OCI-LY1 (cell line): ENCODE measurements around the gene PFN3.
A peak's percentile ranks its signal among the peaks of the same experiment; 100 is the strongest.

Experiments used
- H2AFZ ChIP-seq: fragments of 200-600 bp; sonication (generic), shearing (Covaris generic); 2 replicates; pipeline ENCODE4 v1.6.0; 2014; ENCODE audit warnings: antibody characterized with exemption, mild to moderate bottlenecking, low read length
- H3F3A ChIP-seq: fragments of 200-600 bp; sonication (generic), shearing (Covaris generic); 2 replicates; pipeline ENCODE4 v1.6.0; 2014; ENCODE audit warnings: mild to moderate bottlenecking, antibody characterized with exemption, low read length, moderate library complexity; ENCODE audit not compliant: insufficient read depth
- H3K27ac ChIP-seq: fragments of 200-600 bp; sonication (generic); 2 replicates; pipeline ENCODE4 v1.5.1; 2014; ENCODE audit warnings: low read length, mixed run types, mild to moderate bottlenecking, low read depth; ENCODE audit not compliant: poor library complexity, severe bottlenecking
- H3K27me3 ChIP-seq: fragments of 200-600 bp; sonication (generic); 2 replicates; pipeline ENCODE4 v1.6.0; 2014; ENCODE audit warnings: antibody characterized with exemption, mild to moderate bottlenecking, low read length, moderate library complexity; ENCODE audit not compliant: insufficient read depth
- H3K36me3 ChIP-seq: fragments of 200-600 bp; sonication (generic); 2 replicates; pipeline ENCODE4 v1.6.1; 2014; ENCODE audit warnings: mild to moderate bottlenecking, antibody characterized with exemption, low read length, moderate library complexity, mixed read lengths; ENCODE audit not compliant: insufficient read depth
- H3K4me1 ChIP-seq: fragments of 200-600 bp; sonication (generic); 2 replicates; pipeline ENCODE4 v1.5.1; 2014; ENCODE audit warnings: mild to moderate bottlenecking, low read length, moderate library complexity; ENCODE audit not compliant: insufficient read depth, severe bottlenecking
- H3K4me2 ChIP-seq: fragments of 200-600 bp; sonication (generic), shearing (Covaris generic); 2 replicates; pipeline ENCODE4 v1.6.1; 2014; ENCODE audit warnings: low read length
- H3K4me3 ChIP-seq: fragments of 200-600 bp; sonication (generic); 2 replicates; pipeline ENCODE4 v1.5.1; 2014; ENCODE audit warnings: low read length, low read depth, mild to moderate bottlenecking, mixed read lengths; ENCODE audit not compliant: poor library complexity, severe bottlenecking
- H3K79me2 ChIP-seq: fragments of 200-600 bp; shearing (Covaris generic); 2 replicates; pipeline ENCODE4 v1.6.1; 2016; ENCODE audit warnings: mixed run types, low read length, mixed read lengths; ENCODE audit not compliant: insufficient read depth
- H3K9ac ChIP-seq: fragments of 200-600 bp; sonication (generic), shearing (Covaris generic); 2 replicates; pipeline ENCODE4 v1.6.1; 2014; ENCODE audit warnings: mild to moderate bottlenecking, low read length, mixed read lengths
- H3K9me2 ChIP-seq: fragments of 200-600 bp; sonication (generic), shearing (Covaris generic); 2 replicates; pipeline ENCODE4 v1.6.1; 2014; ENCODE audit warnings: low read depth, mild to moderate bottlenecking, low read length, mixed read lengths
- H3K9me3 ChIP-seq: fragments of 200-600 bp; shearing (Covaris generic); 2 replicates; pipeline ENCODE4 v1.6.1; 2014; ENCODE audit warnings: low read length, mixed read lengths
- H4K20me1 ChIP-seq: fragments of 200-600 bp; sonication (generic), shearing (Covaris generic); 2 replicates; pipeline ENCODE4 v1.6.0; 2016; ENCODE audit warnings: mild to moderate bottlenecking, low read length; ENCODE audit not compliant: insufficient read depth
- EZH2 ChIP-seq: fragments of 200-600 bp; sonication (generic), shearing (Covaris generic); IDR thresholded peaks from 2 replicates; pipeline ENCODE4 v1.8.0; 2017; ENCODE audit warnings: borderline replicate concordance, mixed run types, mild to moderate bottlenecking, antibody characterized with exemption, low read length, moderate library complexity, mixed read lengths
- TF ChIP-seq, protein P1 (sequence below): fragments of 200-600 bp; sonication (generic), shearing (Covaris generic); IDR thresholded peaks from 2 replicates; pipeline ENCODE4 v1.5.1; 2017; ENCODE audit warnings: mild to moderate bottlenecking, antibody characterized with exemption, low read length, moderate library complexity, mixed read lengths

Gene PFN3

DNA sequence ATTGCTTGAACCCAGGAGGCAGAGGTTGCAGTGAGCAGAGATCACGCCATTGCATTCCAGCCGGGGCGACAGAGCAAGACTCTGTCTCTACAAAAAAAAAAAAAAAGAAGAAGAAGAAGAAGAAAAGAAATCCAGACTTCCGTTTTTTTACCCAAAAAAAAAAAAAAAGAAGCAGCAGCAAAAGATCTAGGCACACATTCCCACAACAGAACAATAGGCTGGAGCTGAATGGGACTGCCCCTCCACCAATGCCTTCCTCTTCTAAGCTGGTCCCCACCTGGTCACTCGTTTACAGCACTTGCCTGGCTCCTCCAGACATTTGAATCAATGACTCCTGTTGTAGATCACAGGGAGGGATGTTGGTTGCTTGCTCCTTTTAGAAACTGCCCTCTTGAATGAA is 47.4 kb downstream of the PFN3 start:
- Histone ChIP-seq H3K9ac (no peak overlapping the region), H3K9me2 (no peaks in the 10 kb centered on the region), H3K27me3 (no peaks in the 10 kb centered on the region), H3F3A (no peaks in the 10 kb centered on the region), H3K4me2 (no peak overlapping the region), H2AFZ (no peak overlapping the region), H3K4me1 (peaks cover 55% of the 10 kb centered on the region), H3K36me3 (peaks cover 13% of the 10 kb centered on the region; the same call in 1 of the 2 replicates), H3K79me2 (peaks cover 30% of the 10 kb centered on the region), H4K20me1 (no peaks in the 10 kb centered on the region), H3K27ac (no peak overlapping the region), H3K4me3 (no peak overlapping the region), H3K9me3 (no peaks in the 10 kb centered on the region)
- TF ChIP-seq, protein P1, sequence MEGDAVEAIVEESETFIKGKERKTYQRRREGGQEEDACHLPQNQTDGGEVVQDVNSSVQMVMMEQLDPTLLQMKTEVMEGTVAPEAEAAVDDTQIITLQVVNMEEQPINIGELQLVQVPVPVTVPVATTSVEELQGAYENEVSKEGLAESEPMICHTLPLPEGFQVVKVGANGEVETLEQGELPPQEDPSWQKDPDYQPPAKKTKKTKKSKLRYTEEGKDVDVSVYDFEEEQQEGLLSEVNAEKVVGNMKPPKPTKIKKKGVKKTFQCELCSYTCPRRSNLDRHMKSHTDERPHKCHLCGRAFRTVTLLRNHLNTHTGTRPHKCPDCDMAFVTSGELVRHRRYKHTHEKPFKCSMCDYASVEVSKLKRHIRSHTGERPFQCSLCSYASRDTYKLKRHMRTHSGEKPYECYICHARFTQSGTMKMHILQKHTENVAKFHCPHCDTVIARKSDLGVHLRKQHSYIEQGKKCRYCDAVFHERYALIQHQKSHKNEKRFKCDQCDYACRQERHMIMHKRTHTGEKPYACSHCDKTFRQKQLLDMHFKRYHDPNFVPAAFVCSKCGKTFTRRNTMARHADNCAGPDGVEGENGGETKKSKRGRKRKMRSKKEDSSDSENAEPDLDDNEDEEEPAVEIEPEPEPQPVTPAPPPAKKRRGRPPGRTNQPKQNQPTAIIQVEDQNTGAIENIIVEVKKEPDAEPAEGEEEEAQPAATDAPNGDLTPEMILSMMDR, result no peak
- no peak for TF ChIP-seq EZH2

DNA sequence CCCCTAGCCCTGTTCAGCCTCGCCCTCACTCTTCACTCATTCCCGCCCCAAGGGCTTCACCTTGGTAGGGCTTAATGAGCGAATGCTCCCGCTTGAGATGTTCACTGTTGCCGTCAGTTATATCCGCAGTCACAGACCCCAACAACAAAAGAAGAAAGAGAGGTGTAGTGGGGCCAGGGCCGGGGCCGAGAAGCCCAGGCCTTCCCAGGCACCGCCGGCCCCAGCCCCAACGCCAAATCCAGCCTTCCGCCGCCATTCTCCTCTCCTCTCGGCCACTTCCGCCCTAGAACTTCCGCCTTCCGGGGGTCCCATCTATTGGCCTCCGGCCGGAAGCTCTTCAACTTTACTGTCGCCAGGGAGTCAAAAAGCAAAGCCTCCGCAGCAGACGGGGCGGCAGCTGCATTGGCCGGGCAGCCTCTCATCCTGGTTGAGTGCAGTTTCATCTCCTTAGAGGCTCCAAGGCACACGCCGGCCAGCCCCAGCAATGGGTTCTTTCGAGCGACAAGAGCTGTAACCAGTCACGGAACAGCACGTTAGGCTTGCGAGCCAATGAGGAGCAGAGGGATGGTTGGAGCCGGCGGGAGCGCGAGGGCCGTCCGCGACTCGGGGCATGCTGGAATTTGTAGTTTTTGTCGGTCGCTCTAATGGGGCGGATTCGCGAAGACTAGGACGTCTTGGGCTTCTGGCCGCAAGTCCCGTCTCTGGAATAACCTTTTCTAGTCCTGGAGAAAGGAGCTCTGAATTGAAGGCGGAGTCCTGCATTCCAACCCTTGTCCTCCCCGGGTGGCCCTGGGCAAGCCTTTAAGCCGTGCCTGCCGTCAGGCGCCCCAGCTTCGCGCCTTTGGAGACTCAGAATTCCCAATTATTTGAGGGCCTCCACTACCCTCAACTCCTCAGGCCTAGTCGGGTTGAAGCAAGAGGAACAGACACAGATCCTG is 48.8 kb downstream of the PFN3 start, which contains the start of gene LMAN2:
LMAN2 (minus strand) TSS at position 277 of the 938 bp plus-strand sequence; CDS start at position 256, 21 bp downstream.
- peaks cover 23% of the 10 kb centered on the region; the same call in 1 of the 2 replicates for H3K36me3 ChIP-seq
- H4K20me1 ChIP-seq, result no peaks in the 10 kb centered on the region
- peaks cover 44% of the 10 kb centered on the region for H3K79me2 ChIP-seq
- H3K4me3 ChIP-seq, result peak within 1 kb of the TSS; percentile 98
- H3K4me1 ChIP-seq, result peaks cover 53% of the 10 kb centered on the region
- peak within 1 kb of the TSS; percentile 97 for H3K9ac ChIP-seq
- no peaks in the 10 kb centered on the region for H3K9me2 ChIP-seq
- H3K27ac ChIP-seq, result peak within 1 kb of the TSS; percentile 95
- no peaks in the 10 kb centered on the region for H3F3A ChIP-seq
- H3K27me3 ChIP-seq, result no peaks in the 10 kb centered on the region
- no peaks in the 10 kb centered on the region for H3K9me3 ChIP-seq
- 0 out of 2 replicates have a peak within 1 kb of the TSS, but pooled peaks have one; percentile 36 for H2AFZ ChIP-seq
- TF ChIP-seq, protein P1, result no peak
- TF ChIP-seq EZH2, result no peak
- H3K4me2 ChIP-seq, result peak within 1 kb of the TSS; percentile 77

- no peaks in the 10 kb centered on the region for H3F3A ChIP-seq
- H3K27ac ChIP-seq, result peak overlapping the region; percentile 95
- H3K4me1 ChIP-seq, result peaks cover 45% of the 10 kb centered on the region
- H3K9me3 ChIP-seq, result no peaks in the 10 kb centered on the region
- H3K79me2 ChIP-seq, result peaks cover 52% of the 10 kb centered on the region
- peak overlapping the region; percentile 77 for H3K4me2 ChIP-seq
- H3K9me2 ChIP-seq, result no peaks in the 10 kb centered on the region
- H3K4me3 ChIP-seq, result peak overlapping the region; percentile 98
- no peaks in the 10 kb centered on the region for H3K27me3 ChIP-seq
- no peak overlapping the region for H2AFZ ChIP-seq
- H3K36me3 ChIP-seq, result peaks cover 31% of the 10 kb centered on the region; the same call in 1 of the 2 replicates
- TF ChIP-seq EZH2, result no peak
- H4K20me1 ChIP-seq, result no peaks in the 10 kb centered on the region
- H3K9ac ChIP-seq, result peak overlapping the region; percentile 97
Observed at GRCh38 chr5:177350776-177351391, 49.6 kb downstream of the PFN3 start.
